Kidney tubule cell (primary cell): ENCODE measurements around the gene EXD3.

Experiments used
- DNase-seq: peaks from one replicate; pipeline ENCODE4 v3.0.0-alpha.2; 2018; ENCODE audit warnings: low spot score

EXD3 gene

DNA sequence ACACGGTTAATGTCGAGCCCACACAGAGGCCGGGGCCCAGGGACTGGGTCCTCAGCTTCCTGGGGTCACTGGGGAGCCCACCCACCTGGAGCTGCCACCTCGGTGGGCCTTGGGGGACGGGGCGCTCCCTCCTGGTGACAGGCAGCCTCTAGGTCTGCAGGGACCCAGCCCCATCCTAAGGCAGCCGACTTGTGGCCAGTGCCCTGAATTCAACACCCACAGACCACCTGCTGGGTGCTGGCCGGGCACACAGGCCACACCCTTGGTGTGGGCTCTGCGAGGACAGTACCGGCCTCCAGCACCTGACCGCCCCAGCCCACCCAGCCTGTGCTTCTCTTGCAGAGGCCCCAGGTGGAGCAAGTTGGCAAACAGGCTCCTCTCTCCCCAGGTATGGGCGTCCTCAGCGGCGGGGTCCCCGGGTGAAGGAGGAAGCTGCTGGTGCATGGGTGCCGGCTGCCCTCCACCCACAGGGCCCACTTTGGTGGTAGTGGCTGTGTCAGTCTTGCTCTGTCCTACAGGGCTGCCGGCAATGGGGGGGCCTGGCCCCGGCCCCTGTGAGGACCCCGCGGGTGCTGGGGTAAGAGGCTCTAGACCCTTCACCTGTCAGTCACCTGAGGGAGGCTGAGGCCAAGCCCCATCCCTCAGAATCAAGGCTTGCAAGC, 9.9 kb upstream of the EXD3 start:
- DNase-seq = no peak

DNA sequence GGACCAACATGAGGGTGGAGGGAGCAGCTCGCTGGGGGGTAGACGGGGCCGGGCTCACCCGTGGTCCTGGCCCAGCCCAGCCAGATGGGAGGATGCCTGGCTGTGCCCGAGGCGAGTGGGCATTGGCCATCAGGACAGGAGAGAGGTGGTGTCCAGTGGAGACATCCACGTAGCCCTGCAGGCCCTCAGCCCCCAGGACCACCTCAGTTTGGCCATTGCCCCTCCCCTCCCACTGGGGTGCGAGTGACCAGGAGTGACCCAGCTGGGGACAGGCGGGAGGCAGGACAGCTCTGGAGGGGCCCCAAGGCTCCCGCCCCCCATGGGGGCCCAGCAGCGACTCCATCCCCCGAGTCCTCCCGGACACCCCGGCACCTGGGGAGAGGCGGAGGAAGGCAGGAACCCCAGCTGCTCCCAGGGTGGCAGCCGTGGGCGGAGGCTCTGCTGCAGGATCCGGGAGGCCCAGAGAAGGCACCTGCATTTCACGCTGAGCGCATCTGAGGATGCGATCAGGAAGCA, 8.5 kb upstream of the EXD3 start:
- DNase-seq = no peak

DNA sequence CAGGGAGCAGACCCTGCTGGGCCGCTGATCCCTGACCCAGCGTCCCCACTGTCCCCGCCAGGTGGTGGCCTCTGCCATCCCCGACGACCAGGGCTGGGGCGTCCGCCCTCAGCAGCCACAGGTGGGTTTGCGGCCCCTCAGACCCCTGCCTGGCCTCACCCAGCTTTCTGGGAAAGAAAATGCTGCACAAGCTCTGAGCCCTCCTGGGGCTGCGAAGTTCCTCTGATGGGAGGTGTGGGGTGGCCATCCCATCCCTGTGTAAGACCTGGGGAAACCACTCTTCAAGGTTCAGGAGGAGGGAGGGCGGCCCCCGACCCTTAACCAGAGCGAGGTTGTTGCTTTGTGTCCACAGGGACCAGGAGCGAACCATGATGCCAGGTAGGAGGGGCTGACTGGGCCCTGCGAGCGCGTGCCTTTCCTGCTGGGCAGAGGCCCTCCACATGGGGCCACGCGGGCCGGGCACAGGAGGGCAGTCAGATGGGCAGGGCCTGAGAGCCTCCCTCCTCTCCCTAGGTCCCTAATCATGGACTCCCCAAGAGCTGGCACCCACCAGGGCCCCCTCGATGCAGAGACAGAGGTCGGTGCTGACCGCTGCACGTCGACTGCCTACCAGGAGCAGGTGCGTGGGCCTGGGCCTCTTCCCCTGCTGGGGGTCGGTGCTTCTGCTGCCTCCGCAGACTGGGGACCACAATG, 7.9 kb upstream of the EXD3 start:
- DNase-seq = no peak

DNA sequence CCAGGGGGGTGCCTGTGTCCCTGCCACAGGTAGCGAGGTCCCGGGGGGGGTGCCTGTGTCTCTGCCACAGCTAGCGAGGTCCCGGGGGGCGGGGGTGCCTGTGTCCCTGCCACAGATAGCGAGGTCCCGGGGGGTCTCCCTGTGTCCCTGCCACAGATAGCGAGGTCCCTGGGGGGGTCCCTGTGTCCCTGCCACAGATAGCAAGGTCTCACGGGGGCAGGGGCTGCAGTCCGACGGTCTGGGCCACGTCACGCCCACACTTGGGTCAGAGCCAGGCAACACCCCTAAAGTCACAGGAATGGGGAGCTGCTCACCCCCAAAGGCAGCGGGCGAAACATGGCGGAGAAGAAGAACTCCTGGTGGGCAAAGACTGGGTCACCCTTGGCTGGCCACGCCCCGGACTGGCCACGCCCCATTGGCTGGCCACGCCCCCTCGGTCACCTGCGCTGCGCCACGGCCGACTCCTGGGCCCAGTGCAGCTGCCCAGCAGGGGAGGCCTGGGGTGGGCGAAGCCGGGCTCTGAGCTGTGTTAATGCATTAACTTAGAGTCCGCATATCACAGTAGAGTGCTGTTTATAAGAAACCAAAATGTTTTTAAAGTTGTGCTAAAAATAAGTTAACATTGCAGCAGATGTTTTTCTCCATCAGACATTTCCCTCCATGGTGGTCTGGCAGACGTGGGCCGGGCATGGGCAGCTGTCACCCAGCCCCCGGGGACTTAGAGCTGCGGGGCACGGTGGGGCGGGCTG, 7.2 kb upstream of the EXD3 start:
- no peak for DNase-seq

DNA sequence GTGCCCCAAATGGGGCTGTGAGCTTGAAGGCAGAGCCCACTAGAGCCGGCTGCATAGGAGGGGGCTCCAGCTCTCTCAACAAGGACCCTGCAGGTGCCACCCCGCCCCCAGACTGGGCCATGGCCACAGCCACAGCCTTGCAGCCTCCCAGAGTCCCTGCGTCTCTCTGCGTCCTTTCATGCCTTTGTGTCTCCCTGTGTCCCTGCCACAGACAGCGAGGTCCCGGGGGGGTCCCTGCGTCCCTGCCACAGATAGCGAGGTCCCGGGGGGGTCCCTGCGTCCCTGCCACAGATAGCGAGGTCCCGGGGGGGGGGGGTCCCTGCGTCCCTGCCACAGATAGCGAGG, 6.6 kb upstream of the EXD3 start:
- no peak for DNase-seq

DNA sequence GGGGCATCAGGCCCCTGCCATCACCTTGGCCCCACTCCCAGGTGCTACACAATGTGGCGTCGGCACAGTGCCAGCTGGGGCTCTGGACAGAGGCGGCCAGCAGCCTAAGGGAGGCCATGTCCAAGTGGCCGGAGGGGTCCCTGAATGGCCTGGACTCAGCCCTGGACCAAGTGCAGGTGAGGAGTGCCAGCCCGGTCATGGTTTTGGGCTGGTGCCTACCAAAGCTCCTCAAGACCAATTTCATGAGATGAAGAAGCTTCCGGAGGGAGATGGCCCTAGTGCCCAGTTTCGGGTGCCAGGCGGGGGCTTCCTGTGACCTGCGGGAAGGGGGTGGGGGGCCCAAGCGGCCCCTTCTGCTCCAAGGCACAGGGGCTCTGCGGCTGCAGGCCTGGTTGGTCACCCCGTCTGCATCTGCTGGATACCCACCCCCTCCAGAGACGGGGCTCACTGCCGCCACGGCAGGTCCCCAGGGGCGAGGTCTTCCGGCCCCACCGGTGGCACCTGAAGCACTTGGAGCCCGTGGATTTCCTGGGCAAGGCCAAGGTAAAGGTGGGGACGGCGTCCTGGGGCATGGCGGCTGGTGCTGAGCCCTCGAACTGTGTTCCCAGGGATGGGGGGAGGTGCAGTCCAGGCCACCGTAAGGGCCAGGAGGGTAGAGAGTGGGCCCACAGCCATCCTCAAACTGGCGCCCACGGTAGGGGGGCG, 6.0 kb upstream of the EXD3 start:
- DNase-seq = no peak

DNA sequence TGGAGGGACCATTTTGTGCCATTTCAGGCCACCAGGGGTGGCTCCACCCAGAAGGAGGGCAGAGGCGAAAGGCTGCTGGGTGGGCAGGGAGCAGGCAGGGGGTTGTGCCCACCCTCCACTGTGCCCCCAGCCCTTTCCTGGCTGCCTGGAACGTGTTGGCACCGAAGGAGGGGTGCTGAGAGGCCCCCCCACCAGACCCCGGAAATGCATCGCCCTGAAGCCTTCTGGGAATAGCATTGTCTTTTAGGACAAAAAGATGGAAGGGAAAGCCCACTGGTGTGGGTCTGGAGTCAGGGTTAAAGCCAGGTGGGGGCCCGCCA, 5.3 kb upstream of the EXD3 start:
- no peak for DNase-seq

DNA sequence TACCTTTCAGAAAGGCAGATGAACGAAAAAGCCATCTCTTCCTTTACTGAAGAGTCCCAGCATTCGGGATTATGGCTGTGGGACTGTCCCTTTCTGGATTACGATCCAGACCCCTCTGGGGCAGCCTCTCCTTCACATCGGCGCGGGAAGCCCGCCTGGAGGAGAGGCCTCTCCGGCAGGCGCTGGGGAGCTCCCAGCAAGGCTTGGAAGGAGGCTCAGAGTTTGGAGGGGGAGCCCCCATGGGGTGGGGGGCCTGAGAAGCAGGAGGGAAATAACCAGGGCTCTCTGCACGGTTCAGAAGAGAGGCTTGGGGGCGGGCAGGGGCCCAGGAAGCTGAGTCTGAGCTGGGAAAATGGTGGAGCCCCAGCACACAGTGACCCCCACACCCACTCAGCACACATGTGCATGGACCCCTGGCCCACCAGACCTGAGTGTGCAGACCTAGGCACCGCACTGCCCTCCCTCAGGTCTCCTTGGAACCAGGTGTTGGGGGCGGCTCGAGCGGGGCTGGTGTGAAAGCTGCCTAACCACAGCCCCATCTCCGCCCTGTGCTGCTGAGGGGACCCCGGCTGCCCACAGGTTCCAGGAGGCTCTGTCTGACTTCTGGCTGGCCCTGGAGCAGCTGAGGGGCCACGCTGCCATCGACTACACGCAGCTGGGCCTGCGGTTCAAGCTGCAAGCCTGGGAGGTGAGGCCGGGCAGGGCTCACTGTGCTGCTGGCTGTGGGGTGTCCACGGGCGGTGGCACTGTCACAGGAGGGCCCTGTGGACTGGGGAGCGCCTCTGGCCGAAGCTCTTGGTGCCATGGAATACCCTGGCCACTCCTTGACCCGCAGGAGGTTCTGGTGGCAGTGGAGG, 4.7 kb upstream of the EXD3 start:
- DNase-seq = no peak

DNA sequence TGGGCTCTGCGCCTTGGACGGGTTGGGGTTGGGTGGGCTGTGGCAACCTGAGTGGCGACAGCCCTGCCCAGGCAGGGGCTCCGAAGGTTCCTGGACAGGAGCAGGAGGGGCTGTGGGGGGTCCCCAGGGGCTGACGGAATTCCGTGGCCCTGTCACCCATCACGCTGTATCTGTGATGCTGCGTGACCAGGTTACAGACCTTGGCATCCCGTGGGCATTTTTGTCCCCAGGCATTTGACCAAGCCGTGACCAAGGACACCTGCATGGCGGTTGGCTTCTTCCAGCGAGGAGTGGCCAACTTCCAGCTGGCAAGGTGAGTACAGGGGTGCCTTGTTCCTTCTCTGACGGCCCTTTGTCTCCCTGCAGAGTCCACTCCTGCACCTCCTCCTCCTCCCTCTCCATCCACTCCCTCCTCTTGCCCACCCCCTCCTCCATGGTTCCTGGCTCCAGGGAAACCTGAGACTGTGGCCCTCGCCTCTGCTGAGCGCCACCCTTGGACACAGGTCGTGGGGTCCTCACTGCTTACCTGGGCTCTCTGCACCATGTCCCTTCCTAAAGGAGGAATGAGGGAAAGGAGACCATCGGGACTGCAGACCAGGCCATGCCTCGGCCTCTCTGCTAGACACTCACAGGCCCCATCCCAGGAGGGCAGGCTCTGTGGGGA, 3.2 kb upstream of the EXD3 start:
- no peak for DNase-seq

DNA sequence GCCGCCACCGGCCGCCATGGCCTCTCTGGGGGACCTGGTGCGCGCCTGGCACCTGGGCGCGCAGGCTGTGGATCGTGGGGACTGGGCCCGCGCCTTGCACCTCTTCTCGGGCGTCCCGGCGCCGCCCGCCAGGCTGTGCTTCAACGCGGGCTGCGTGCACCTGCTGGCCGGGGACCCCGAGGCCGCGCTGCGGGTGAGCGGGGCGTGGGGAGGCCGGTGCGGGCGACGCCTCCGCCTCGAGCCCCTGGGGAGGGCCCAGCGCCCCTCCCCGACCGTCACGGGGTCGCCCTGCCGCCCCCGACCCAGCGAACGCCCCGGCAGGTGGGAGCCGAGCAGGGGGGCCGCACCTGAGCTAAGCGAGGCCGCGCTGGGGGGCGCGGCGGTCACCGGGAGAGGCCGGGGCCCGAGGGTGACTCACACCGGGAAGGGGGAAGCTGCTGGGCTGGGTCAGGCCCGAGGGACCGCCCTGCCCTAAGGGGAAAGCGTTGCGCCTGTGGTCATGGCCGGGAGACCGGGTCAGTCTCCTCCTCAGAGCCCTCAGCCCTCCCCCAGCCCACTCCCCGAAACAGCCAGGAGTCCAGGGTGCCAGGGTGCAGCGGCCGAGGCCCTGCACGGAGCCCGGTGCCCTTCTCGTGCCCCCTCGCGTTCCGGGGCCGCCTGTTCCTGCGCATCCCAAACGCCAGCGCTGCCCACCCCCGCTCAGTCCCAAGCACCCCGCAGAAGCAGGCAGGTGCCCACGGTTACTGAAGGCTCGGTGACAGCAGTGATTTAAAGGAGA, 741 bp upstream of the EXD3 start:
- peak; percentile 63 for DNase-seq

DNA sequence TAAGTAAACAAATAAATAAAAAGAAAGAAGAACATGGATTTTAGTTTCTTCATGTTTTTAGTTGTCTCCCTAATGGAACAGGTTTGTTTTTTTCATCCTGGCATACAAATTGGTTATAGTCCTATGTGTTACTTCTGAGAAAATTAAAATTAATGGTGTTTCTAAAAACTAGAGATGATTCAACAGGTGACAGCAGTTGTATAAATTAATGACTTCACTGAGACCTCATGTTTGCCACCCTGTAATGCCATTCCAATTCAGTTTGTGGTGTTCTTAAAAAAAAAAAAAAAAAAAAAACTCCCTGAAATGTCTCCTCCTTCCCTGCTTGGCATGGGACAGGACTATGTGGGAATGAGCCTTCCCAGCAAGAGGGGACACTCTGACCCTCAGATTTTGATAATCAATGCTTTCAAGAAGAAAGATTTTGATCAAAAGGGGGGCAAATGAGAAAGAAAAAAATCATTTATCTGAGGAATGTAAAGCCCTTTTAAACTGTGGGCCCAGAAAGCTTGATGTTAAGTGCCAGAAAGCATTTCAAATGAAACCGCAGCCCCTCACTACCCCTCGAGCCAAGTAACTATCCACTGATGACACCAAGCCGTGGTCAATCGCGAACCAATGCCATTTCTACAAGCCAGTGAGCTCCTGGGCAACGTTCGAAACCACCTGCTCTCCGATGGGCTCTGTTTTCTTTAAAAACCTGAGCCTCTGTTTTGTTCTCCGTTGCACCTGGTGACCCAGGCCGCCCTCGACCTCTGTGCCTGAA, 941 bp downstream of the EXD3 start:
- no peak for DNase-seq

DNA sequence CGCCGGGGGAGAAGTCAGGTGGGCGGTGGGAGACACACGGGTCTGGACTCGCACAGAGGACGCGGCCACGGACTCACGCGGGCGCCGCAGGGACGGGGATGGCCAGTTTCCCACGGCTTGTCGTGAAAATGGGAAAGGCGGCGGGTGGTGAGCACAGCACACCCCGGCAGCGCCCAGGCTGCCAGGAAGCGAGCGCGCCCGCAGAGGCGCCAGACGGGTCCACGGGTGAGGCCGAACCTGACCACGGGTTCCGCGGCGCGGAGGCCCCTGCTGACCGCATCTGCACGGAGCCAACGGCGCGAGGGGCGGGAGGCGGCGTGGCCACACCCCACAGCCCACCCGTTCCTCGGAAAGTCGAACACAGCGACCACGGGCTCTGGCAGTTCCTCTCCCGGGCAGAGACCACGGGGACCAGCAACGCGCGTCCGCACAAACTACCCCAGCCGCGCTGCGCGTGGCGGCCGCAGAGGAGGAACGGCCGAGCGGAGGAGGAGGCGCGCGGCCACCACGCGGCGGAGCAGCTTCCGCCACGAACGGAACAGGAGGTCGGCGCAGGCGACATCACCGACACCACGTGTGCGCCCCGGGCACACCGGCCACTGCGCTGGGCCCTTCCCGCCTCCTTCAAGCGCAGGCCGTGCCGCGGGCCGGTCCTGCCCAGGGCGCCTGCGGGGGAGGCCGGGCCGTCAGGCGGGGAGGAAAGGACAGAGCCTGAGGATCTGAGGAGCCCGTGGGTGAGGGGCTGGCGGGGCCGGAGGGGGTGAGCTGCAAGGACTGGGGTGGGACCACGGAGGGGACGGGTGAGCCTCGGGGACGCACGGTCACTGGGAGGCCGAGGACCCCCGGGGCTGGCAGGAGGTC, 5.6 kb downstream of the EXD3 start:
- DNase-seq = no peak

DNA sequence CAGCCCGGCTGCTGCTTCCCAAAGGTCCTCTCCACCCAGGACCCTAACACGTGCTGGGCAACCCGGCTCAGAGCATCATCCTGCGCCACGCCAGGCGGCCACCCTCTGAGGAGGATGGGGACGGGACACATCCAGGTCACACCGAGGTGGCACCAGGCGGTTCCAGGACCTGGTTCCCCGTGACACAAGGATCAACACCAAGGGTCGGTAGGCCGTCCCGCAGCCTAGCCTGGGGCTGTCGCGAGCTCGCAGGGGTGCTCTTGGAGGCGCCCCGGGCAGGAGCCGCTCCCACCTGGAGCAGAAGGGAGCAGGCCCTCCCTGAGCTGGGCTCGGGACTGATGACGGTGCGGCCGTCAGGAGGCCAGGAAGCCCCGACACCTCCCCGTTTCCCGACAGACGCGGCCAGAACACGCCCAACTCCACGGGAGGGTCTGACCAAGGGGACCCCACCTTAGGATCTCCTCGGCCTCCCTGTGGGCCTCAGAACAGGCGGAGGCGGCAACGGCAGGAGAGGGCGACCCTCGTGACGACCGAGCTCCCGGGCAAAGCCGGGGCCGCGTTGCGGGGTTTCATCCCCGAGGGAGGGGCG, 6.3 kb downstream of the EXD3 start:
- DNase-seq = no peak

DNA sequence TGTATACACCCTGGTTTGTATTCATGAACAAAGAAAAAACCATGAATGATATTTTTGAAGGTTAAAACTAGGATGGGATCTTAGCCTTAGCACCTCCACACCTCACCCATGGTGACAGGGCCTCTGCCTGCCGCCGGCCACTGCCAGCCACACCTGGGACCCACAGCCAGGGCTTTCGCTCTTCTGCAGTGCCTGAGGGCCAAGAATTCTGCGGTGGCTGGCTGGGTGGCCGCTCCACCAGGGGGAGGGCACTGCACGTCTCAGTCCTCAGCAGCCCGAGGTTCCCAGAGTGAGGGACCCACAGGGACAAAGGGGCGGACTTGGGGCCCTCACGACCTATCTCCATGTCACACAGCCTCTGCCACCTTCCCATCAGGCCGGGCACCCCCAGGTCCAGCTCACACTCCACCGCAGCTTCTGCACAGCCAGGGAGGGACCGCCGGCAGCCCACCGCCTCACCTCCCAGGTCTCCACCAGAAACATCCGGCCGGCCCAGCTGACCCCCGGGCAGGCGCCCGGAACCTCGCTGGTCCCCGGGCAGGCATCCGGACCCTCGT, 6.9 kb downstream of the EXD3 start:
- DNase-seq = no peak

DNA sequence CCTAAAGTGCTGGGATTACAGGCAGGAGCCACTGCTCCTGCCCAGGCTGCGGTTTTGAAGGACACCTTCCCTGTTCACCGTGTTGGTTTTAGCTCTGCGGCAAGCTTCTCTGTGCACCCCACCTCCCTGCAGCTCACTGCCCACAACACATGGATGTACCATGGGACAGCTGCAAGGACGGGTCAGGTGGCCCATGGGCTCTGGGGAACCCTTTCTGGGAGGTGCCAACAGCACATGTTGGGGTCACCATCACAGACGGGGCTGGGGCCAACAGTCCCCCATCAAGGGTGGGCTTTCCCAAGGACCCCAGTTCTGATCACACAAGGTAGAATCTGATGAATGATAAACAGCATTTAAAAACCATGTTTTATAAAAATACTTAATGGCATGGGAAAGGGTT, 7.5 kb downstream of the EXD3 start:
- DNase-seq = no peak

DNA sequence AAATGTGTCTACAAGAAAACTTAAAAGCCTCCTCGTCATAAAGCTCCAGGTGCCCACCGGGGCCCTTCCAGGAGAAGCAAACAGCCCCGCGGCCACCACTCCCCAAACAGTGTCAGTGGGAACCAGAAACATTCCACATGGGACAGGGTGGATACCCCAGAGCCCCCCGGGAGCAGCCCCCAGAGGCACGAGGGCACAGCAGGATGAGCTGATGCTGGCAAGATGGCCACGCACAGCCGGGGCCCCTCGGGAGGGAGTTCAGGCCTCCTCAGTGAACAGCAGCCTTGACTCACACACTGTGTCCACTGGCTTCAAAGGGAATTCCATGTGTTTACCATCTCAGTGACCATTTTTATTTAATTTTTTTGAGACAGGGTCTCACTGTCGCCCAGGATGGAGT, 10.5 kb downstream of the EXD3 start:
- no peak for DNase-seq

DNA sequence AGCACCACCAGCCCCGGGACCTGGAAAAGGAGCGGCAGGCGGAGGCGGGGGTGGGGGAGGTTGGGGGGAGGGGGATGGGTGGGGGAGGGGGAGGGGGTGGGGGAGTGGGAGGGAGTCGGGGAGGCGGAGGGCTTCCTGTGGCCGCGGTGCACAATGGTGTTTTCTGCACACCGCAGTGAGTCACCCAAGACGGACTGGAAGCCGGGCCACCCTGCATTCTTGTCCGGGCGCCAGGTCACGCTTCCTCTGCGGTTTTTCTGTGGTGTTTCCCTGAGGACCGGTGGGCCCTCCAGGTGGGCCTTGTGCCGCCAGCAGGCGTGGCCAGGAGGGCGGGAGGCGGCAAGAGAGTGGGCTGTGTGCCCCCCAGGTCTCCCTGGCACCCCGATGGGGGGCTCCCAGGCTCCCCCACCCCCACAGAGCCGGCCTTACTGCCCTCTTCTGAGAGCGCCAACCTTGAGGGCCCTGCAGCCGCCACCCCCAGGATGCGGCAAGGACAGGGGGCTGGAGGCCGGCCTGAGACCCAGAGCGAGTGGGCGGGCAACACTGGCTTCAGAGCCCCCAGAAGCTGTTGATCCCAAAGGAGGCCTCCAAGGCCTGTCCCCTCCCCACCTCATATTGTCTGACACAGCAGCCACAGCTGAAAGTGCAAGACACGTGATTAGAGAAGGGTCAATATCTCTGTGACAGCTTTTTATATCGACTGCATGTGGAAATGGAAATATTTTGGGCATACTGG, 11.1 kb downstream of the EXD3 start:
- DNase-seq = peak; percentile 89
